Hepatocyte (in vitro differentiated cells): ENCODE data around the gene SYNJ2. TPM values are rescaled to one million over a fixed set of nuclear protein-coding genes. Genes with fewer than 3 reads are reported as not detected.

Experiments used
- DNase-seq: peaks from one replicate; pipeline ENCODE4 v3.0.0-alpha.2; 2016; ENCODE audit warnings: low spot score
- H2AFZ ChIP-seq: fragments of 200-600 bp; sonication (generic); 2 replicates; pipeline ENCODE4 v1.6.0; 2016; ENCODE audit warnings: antibody characterized with exemption, mild to moderate bottlenecking
- H3K27ac ChIP-seq: fragments of 200-600 bp; sonication (generic); 2 replicates; pipeline ENCODE4 v1.5.1; 2016; ENCODE audit warnings: mild to moderate bottlenecking
- H3K27me3 ChIP-seq: fragments of 200-600 bp; sonication (generic); 2 replicates; pipeline ENCODE4 v1.6.1; 2016
- H3K36me3 ChIP-seq: fragments of 200-600 bp; sonication (generic); replicated peaks from 2 replicates; pipeline ENCODE4 v1.5.1; 2016; ENCODE audit warnings: low read depth; ENCODE audit not compliant: insufficient read depth
- H3K4me1 ChIP-seq: fragments of 200-600 bp; sonication (generic); 2 replicates; pipeline ENCODE4 v1.5.1; 2016; ENCODE audit warnings: mild to moderate bottlenecking, moderate library complexity; ENCODE audit not compliant: insufficient read depth
- H3K4me2 ChIP-seq: fragments of 200-600 bp; sonication (generic); 2 replicates; pipeline ENCODE4 v1.6.0; 2016
- H3K4me3 ChIP-seq: fragments of 200-600 bp; sonication (generic); 2 replicates; pipeline ENCODE4 v1.5.1; 2016; ENCODE audit warnings: mild to moderate bottlenecking
- H3K79me2 ChIP-seq: fragments of 200-600 bp; sonication (generic); 2 replicates; pipeline ENCODE4 v1.6.0; 2017; ENCODE audit warnings: mild to moderate bottlenecking
- H3K9me2 ChIP-seq: fragments of 200-600 bp; sonication (generic); replicated peaks from 2 replicates; pipeline ENCODE4 v1.6.0; 2017; ENCODE audit warnings: mild to moderate bottlenecking; ENCODE audit not compliant: insufficient read depth
- H3K9me3 ChIP-seq: fragments of 200-600 bp; sonication (generic); 2 replicates; pipeline ENCODE4 v1.5.1; 2016; ENCODE audit warnings: low read depth, mild to moderate bottlenecking
- H4K20me1 ChIP-seq: fragments of 200-600 bp; sonication (generic); 2 replicates; pipeline ENCODE4 v1.6.0; 2016; ENCODE audit warnings: mild to moderate bottlenecking; ENCODE audit not compliant: insufficient read depth, poor library complexity, severe bottlenecking
- EZH2 ChIP-seq: fragments of 200-600 bp; sonication (generic); IDR thresholded peaks from 2 replicates; pipeline ENCODE4 v1.6.1; 2016; ENCODE audit warnings: antibody characterized with exemption, mild to moderate bottlenecking, borderline replicate concordance
- EZH2phosphoT487 ChIP-seq: fragments of 200-600 bp; sonication (generic); IDR thresholded peaks from one replicate; pipeline ENCODE4 v1.6.1; 2018; ENCODE audit warnings: antibody characterized with exemption, mild to moderate bottlenecking, low read depth, moderate library complexity; ENCODE audit not compliant: unreplicated experiment, severe bottlenecking
- WGBS: methylation state at CpG from one replicate; pipeline ENCODE4 v1.1.6; 2016; ENCODE audit warnings: low lambda C conversion rate; ENCODE audit errors: missing lambda C conversion rate; 5-methylcytosine and 5-hydroxymethylcytosine counted together
- polyA plus RNA-seq: library from polyadenylated mRNA; unstranded; fragments of >200 nt; fragmentation: Nextera tagmentation; extraction: Ambion mirVana; gene quantifications from 2 replicates; pipeline ENCODE4 v1.2.1, GENCODE V29; 2016
- total RNA-seq: library from RNA; depleted of rRNA; stranded (reverse); fragments of >200 nt; gene quantifications from 2 replicates; pipeline ENCODE4 v1.2.3, GENCODE V29; 2014
- TF ChIP-seq, protein P1 (sequence below): fragments of 200-600 bp; sonication (generic); IDR thresholded peaks from 2 replicates; pipeline ENCODE4 v1.5.1; 2016; ENCODE audit warnings: antibody characterized with exemption, mild to moderate bottlenecking; ENCODE audit not compliant: poor library complexity

Gene SYNJ2
- total and polyA plus RNA-seq, 2 experiments from 2014 or later, result 15.4 to 21.4 TPM

GRCh38 chr6:157982102-157982562 is 469 bp downstream of the SYNJ2 start:
- Histone ChIP-seq H3K27ac (peak overlapping the region; percentile 90), H4K20me1 (no peaks in the 10 kb centered on the region), H3K4me2 (peak overlapping the region; percentile 88), H3K27me3 (no peaks in the 10 kb centered on the region), H2AFZ (peak overlapping the region; percentile 84), H3K79me2 (peaks cover 38% of the 10 kb centered on the region), H3K4me1 (peaks cover 28% of the 10 kb centered on the region), H3K4me3 (peak overlapping the region; percentile 92), H3K9me2 (no peaks in the 10 kb centered on the region), H3K36me3 (no peaks in the 10 kb centered on the region), H3K9me3 (no peaks in the 10 kb centered on the region)
- peak; percentile 72 for DNase-seq
- under 1% methylated on average over 36 of the region's 36 CpGs for WGBS
- no peak for TF ChIP-seq EZH2
- no peak for TF ChIP-seq EZH2phosphoT487
- TF ChIP-seq, protein P1, sequence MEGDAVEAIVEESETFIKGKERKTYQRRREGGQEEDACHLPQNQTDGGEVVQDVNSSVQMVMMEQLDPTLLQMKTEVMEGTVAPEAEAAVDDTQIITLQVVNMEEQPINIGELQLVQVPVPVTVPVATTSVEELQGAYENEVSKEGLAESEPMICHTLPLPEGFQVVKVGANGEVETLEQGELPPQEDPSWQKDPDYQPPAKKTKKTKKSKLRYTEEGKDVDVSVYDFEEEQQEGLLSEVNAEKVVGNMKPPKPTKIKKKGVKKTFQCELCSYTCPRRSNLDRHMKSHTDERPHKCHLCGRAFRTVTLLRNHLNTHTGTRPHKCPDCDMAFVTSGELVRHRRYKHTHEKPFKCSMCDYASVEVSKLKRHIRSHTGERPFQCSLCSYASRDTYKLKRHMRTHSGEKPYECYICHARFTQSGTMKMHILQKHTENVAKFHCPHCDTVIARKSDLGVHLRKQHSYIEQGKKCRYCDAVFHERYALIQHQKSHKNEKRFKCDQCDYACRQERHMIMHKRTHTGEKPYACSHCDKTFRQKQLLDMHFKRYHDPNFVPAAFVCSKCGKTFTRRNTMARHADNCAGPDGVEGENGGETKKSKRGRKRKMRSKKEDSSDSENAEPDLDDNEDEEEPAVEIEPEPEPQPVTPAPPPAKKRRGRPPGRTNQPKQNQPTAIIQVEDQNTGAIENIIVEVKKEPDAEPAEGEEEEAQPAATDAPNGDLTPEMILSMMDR, result no peak

GRCh38 chr6:157982563-157983405 is 1.1 kb downstream of the SYNJ2 start:
- H3K4me2 ChIP-seq, result peak overlapping the region; percentile 88
- H3K4me1 ChIP-seq, result peaks cover 28% of the 10 kb centered on the region
- H3K4me3 ChIP-seq, result peak overlapping the region; percentile 92
- DNase-seq, result no peak
- no peaks in the 10 kb centered on the region for H3K9me3 ChIP-seq
- peak overlapping the region; percentile 90 for H3K27ac ChIP-seq
- no peaks in the 10 kb centered on the region for H4K20me1 ChIP-seq
- no peak for TF ChIP-seq EZH2phosphoT487
- TF ChIP-seq, protein P1, result peak; percentile 27
- H2AFZ ChIP-seq, result peak overlapping the region; percentile 84
- no peaks in the 10 kb centered on the region for H3K36me3 ChIP-seq
- no peaks in the 10 kb centered on the region for H3K9me2 ChIP-seq
- WGBS, result 58% methylated on average over 17 of the region's 17 CpGs
- H3K79me2 ChIP-seq, result peaks cover 44% of the 10 kb centered on the region
- no peaks in the 10 kb centered on the region for H3K27me3 ChIP-seq

DNA sequence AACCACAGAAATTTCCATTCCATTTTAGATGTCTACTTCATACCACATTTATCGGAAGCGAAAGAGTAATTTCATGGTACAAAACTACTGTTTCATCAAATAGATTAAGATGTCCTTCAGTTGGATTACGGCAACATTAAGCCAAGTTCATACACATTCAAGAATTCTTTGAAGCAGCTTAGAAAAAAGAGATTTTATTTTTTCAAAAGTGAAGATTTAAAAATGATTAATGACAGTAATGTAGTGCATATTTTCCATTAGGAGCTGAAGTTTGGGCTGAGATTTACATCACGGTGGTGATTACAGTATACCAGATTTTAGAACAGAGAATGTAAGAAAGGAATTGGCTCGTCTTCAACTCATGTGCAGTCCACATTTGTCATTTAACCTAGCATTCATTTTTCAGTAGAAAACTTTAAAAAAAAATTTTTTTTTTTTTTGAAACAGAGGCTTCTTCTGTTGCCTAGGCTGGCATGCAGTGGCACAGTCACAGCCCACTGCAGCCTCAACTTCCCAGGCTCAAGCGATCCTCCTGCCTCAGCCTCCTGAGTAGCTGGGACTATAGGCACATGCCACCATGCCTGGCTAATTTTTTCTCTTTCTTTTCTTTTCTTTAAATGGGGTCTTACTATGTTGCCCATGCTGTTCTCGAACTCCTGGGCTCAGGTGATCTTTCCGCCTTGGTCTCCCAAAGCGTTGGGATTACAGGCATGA is 1.9 kb downstream of the SYNJ2 start:
- no peak for TF ChIP-seq EZH2
- TF ChIP-seq, protein P1, result no peak
- TF ChIP-seq EZH2phosphoT487, result no peak
- no peak overlapping the region for H2AFZ ChIP-seq
- no peaks in the 10 kb centered on the region for H4K20me1 ChIP-seq
- peaks cover 52% of the 10 kb centered on the region for H3K79me2 ChIP-seq
- H3K4me2 ChIP-seq, result peak overlapping the region; percentile 88
- peak overlapping the region; percentile 90 for H3K27ac ChIP-seq
- no peak for DNase-seq
- no peaks in the 10 kb centered on the region for H3K9me2 ChIP-seq
- H3K36me3 ChIP-seq, result no peaks in the 10 kb centered on the region
- 95% methylated on average over 9 of the region's 9 CpGs for WGBS
- H3K27me3 ChIP-seq, result no peaks in the 10 kb centered on the region
- no peaks in the 10 kb centered on the region for H3K9me3 ChIP-seq
- peaks cover 29% of the 10 kb centered on the region for H3K4me1 ChIP-seq
- H3K4me3 ChIP-seq, result peak overlapping the region; percentile 92
